Natural killer cell treated with Interleukin-12 subunit alpha and Interleukin-12 subunit beta and Interleukin-15 and Interleukin-18, amount 100 ng/mL, for 72 hours (primary cell): Measurements from ENCODE around the gene NR4A1. TPM values are rescaled to one million over a fixed set of nuclear protein-coding genes. Genes with fewer than 3 reads are reported as not detected.

Source experiments
- ATAC-seq, 2 donors: fragments of 150-1000 bp; cut with Tn5 transposase in 1 of 2; sonication (Bioruptor Pico), chemical (Tn5 transposase) in 1 of 2; 2 replicates each; pipeline ENCODE4 v1.10.0; 2021
- DNase-seq: peaks from one replicate; pipeline ENCODE4 v3.0.0; 2022; ENCODE audit warnings: low spot score
- H3K27ac Mint-ChIP-seq, 2 donors: 1 replicate in 1 of 2; 2 replicates in 1 of 2; pipeline ENCODE4 v1.8.0; 2022; ENCODE audit warnings: mixed read lengths in 2 of 2, mild to moderate bottlenecking in 1 of 2, moderate library complexity in 1 of 2
- H3K27me3 Mint-ChIP-seq, 2 donors: 1 replicate in 1 of 2; 2 replicates in 1 of 2; pipeline ENCODE4 v1.8.0; 2022; ENCODE audit warnings: mixed read lengths in 2 of 2
- H3K36me3 Mint-ChIP-seq: one replicate; pipeline ENCODE4 v1.8.0; 2022; ENCODE audit warnings: mixed read lengths
- H3K4me1 Mint-ChIP-seq, 2 donors: 1 replicate in 1 of 2; 2 replicates in 1 of 2; pipeline ENCODE4 v1.8.0; 2022; ENCODE audit warnings: low read depth in 2 of 2, mixed read lengths in 2 of 2, mild to moderate bottlenecking in 1 of 2
- H3K4me3 Mint-ChIP-seq: one replicate; pipeline ENCODE4 v1.8.0; 2022; ENCODE audit warnings: mixed read lengths
- H3K9me3 Mint-ChIP-seq: 2 replicates; pipeline ENCODE4 v1.8.0; 2022; ENCODE audit warnings: mixed read lengths
- total RNA-seq, 2 donors: library from RNA; stranded (reverse); gene quantifications; one replicate each; pipeline ENCODE4 v1.2.3, GENCODE V29; 2022

Gene NR4A1
- total RNA-seq, 2 donors from 2014 or later, result 3.0 to 4.0 TPM

- DNase-seq, result no peak
- Mint-ChIP-seq H3K27me3 (no peaks in the 10 kb centered on the region), H3K4me1 (peaks cover 32 to 34% of the 10 kb centered on the region in 2 donors), H3K27ac (peak overlapping the region; percentile 77 to 90), H3K9me3 (no peaks in the 10 kb centered on the region), H3K36me3 (no peaks in the 10 kb centered on the region), H3K4me3 (peak overlapping the region; percentile 95)
- no peak for ATAC-seq
These were observed 26.4 kb upstream of the NR4A1 start for GRCh38 chr12:52024845-52025230.

- Mint-ChIP-seq H3K36me3 (no peaks in the 10 kb centered on the region), H3K9me3 (no peaks in the 10 kb centered on the region), H3K4me3 (no peak overlapping the region), H3K4me1 (peaks cover 20 to 24% of the 10 kb centered on the region in 2 donors), H3K27ac (peak overlapping the region; percentile 77 to 90), H3K27me3 (no peaks in the 10 kb centered on the region)
- DNase-seq (no peak), ATAC-seq (no peak)
These were observed 25.0 kb upstream of the NR4A1 start for GRCh38 chr12:52026263-52026662.

- H3K27me3 Mint-ChIP-seq, result no peaks in the 10 kb centered on the region
- H3K9me3 Mint-ChIP-seq, result no peaks in the 10 kb centered on the region
- no peak overlapping the region for H3K4me3 Mint-ChIP-seq
- H3K4me1 Mint-ChIP-seq, result peaks cover 20 to 26% of the 10 kb centered on the region in 2 donors
- DNase-seq (no peak), ATAC-seq (no peak)
- no peak overlapping the region for H3K27ac Mint-ChIP-seq
- H3K36me3 Mint-ChIP-seq, result no peaks in the 10 kb centered on the region
These were observed 24.0 kb upstream of the NR4A1 start for GRCh38 chr12:52027085-52027843.

GRCh38 chr12:52029685-52030084, 21.6 kb upstream of the NR4A1 start:
- H3K4me3 Mint-ChIP-seq, result no peak overlapping the region
- H3K4me1 Mint-ChIP-seq, result peaks cover 24 to 32% of the 10 kb centered on the region in 2 donors
- H3K27me3 Mint-ChIP-seq, result no peaks in the 10 kb centered on the region
- no peaks in the 10 kb centered on the region for H3K36me3 Mint-ChIP-seq
- ATAC-seq (no peak), DNase-seq (no peak)
- H3K27ac Mint-ChIP-seq, result no peak overlapping the region
- no peaks in the 10 kb centered on the region for H3K9me3 Mint-ChIP-seq

- ATAC-seq, result no peak
- no peak for DNase-seq
- H3K4me3 Mint-ChIP-seq, result peak overlapping the region; percentile 75
- no peaks in the 10 kb centered on the region for H3K9me3 Mint-ChIP-seq
- no peaks in the 10 kb centered on the region for H3K36me3 Mint-ChIP-seq
- H3K27me3 Mint-ChIP-seq, result no peaks in the 10 kb centered on the region
- peak overlapping the region; percentile 59 to 63 for H3K27ac Mint-ChIP-seq
- H3K4me1 Mint-ChIP-seq, result peaks cover 16 to 17% of the 10 kb centered on the region in 2 donors
These were observed 18.8 kb upstream of the NR4A1 start for GRCh38 chr12:52032446-52032803.

GRCh38 chr12:52032804-52033445, 18.3 kb upstream of the NR4A1 start:
- H3K4me3 Mint-ChIP-seq, result peak overlapping the region; percentile 75
- H3K27ac Mint-ChIP-seq, result peak overlapping the region; percentile 59 to 63
- no peaks in the 10 kb centered on the region for H3K36me3 Mint-ChIP-seq
- DNase-seq (peak; percentile 96), ATAC-seq (peak; percentile 97 to 98)
- peaks cover 16 to 17% of the 10 kb centered on the region in 2 donors for H3K4me1 Mint-ChIP-seq
- no peaks in the 10 kb centered on the region for H3K9me3 Mint-ChIP-seq
- H3K27me3 Mint-ChIP-seq, result no peaks in the 10 kb centered on the region

- ATAC-seq (no peak), DNase-seq (no peak)
- Mint-ChIP-seq H3K27ac (peak overlapping the region; percentile 59 to 63), H3K4me3 (peak overlapping the region; percentile 75), H3K4me1 (peaks cover 19 to 22% of the 10 kb centered on the region in 2 donors), H3K27me3 (peaks cover 0 to 3% of the 10 kb centered on the region in 2 donors), H3K36me3 (no peaks in the 10 kb centered on the region), H3K9me3 (no peaks in the 10 kb centered on the region)
These were observed 17.6 kb upstream of the NR4A1 start for GRCh38 chr12:52033446-52034140.

- Mint-ChIP-seq H3K36me3 (no peaks in the 10 kb centered on the region), H3K9me3 (no peaks in the 10 kb centered on the region), H3K4me1 (peaks cover 22 to 26% of the 10 kb centered on the region in 2 donors), H3K27ac (peak overlapping the region in 1 of 2 donors; percentile 45), H3K27me3 (peaks cover 0 to 9% of the 10 kb centered on the region in 2 donors), H3K4me3 (no peak overlapping the region)
- no peak for ATAC-seq
- no peak for DNase-seq
These were observed 16.1 kb upstream of the NR4A1 start for GRCh38 chr12:52035190-52035589.

- no peak for ATAC-seq
- Mint-ChIP-seq H3K36me3 (no peaks in the 10 kb centered on the region), H3K4me3 (peak overlapping the region; percentile 52), H3K27ac (peak overlapping the region in 1 of 2 donors; percentile 45), H3K4me1 (peaks cover 22 to 32% of the 10 kb centered on the region in 2 donors), H3K9me3 (no peaks in the 10 kb centered on the region), H3K27me3 (peaks cover 0 to 9% of the 10 kb centered on the region in 2 donors)
- no peak for DNase-seq
These were observed 15.3 kb upstream of the NR4A1 start for GRCh38 chr12:52035926-52036325.

GRCh38 chr12:52036587-52037171, 14.6 kb upstream of the NR4A1 start:
- Mint-ChIP-seq H3K4me1 (peaks cover 23 to 35% of the 10 kb centered on the region in 2 donors), H3K27me3 (peaks cover 0 to 9% of the 10 kb centered on the region in 2 donors), H3K4me3 (peak overlapping the region; percentile 52), H3K9me3 (no peaks in the 10 kb centered on the region), H3K36me3 (no peaks in the 10 kb centered on the region), H3K27ac (peak overlapping the region in 1 of 2 donors; percentile 45)
- DNase-seq (peak; percentile 84), ATAC-seq (peak; percentile 72 to 74)

- Mint-ChIP-seq H3K36me3 (no peaks in the 10 kb centered on the region), H3K4me1 (peaks cover 27 to 41% of the 10 kb centered on the region in 2 donors), H3K4me3 (no peak overlapping the region), H3K27me3 (peaks cover 0 to 9% of the 10 kb centered on the region in 2 donors), H3K27ac (no peak overlapping the region), H3K9me3 (no peaks in the 10 kb centered on the region)
- DNase-seq (no peak), ATAC-seq (no peak)
These were observed 13.9 kb upstream of the NR4A1 start for GRCh38 chr12:52037248-52037861.

- H3K36me3 Mint-ChIP-seq, result no peaks in the 10 kb centered on the region
- no peak for DNase-seq
- H3K27me3 Mint-ChIP-seq, result peaks cover 0 to 9% of the 10 kb centered on the region in 2 donors
- ATAC-seq, result no peak
- peaks cover 20 to 38% of the 10 kb centered on the region in 2 donors for H3K4me1 Mint-ChIP-seq
- peak overlapping the region in 1 of 2 donors; percentile 27 for H3K27ac Mint-ChIP-seq
- H3K4me3 Mint-ChIP-seq, result peak overlapping the region; percentile 75
- H3K9me3 Mint-ChIP-seq, result no peaks in the 10 kb centered on the region
These were observed 12.8 kb upstream of the NR4A1 start for GRCh38 chr12:52038447-52038846.

- H3K4me3 Mint-ChIP-seq, result no peak overlapping the region
- H3K27me3 Mint-ChIP-seq, result peaks cover 0 to 9% of the 10 kb centered on the region in 2 donors
- DNase-seq (no peak), ATAC-seq (no peak)
- H3K9me3 Mint-ChIP-seq, result no peaks in the 10 kb centered on the region
- peaks cover 13 to 41% of the 10 kb centered on the region in 2 donors for H3K4me1 Mint-ChIP-seq
- H3K27ac Mint-ChIP-seq, result peak overlapping the region in 1 of 2 donors; percentile 59
- H3K36me3 Mint-ChIP-seq, result no peaks in the 10 kb centered on the region
These were observed 10.2 kb upstream of the NR4A1 start for GRCh38 chr12:52041035-52041434.
